Activated CD4-positive, alpha-beta T cell treated with anti-CD3 and anti-CD28 coated beads, Interleukin-2, Interleukin-6, amounts not matched to agents 100 ng/mL and 50 ng/mL, durations not matched to agents 16 hours and 8 hours (primary cell): ENCODE data around the gene RPS15.

ENCODE experiments used
- DNase-seq: peaks from one replicate; pipeline ENCODE4 v3.0.0-alpha.2; 2020

The RPS15 gene

GRCh38 chr19:1489463-1490310 is 51.5 kb downstream of the RPS15 start:
- no peak for DNase-seq
